HEK293 (cell line): Measurements from ENCODE around the gene OAT.

Source experiments
- BCL11A ChIP-seq: fragments of 450-650 bp; formaldehyde crosslinking; IDR thresholded peaks from 2 replicates; pipeline ENCODE4 v1.5.1; 2016; ENCODE audit warnings: low read depth, missing biosample characterization, missing genetic modification characterization
- CTCF ChIP-seq: fragments of 450-650 bp; formaldehyde crosslinking; IDR thresholded peaks from 2 replicates; pipeline ENCODE4 v1.5.1; 2016; ENCODE audit warnings: missing biosample characterization, missing genetic modification characterization
- TCF7L2 ChIP-seq: IDR thresholded peaks from 2 replicates; pipeline ENCODE4 v1.6.1; 2011; ENCODE audit warnings: low read depth, mild to moderate bottlenecking, inconsistent platforms, low read length, moderate library complexity, borderline replicate concordance
- ZFP3 ChIP-seq: fragments of 450-650 bp; formaldehyde crosslinking; IDR thresholded peaks from 2 replicates; pipeline ENCODE4 v1.5.1; 2016; ENCODE audit warnings: low read depth, missing biosample characterization, missing genetic modification characterization
- ZNF266 ChIP-seq: fragments of 450-650 bp; formaldehyde crosslinking; IDR thresholded peaks from 2 replicates; pipeline ENCODE4 v1.5.1; 2016; ENCODE audit warnings: missing biosample characterization, missing genetic modification characterization, low read depth
- ZNF488 ChIP-seq: fragments of 450-650 bp; formaldehyde crosslinking; IDR thresholded peaks from 2 replicates; pipeline ENCODE4 v1.5.1; 2016; ENCODE audit warnings: missing biosample characterization, missing genetic modification characterization
- ZNF529 ChIP-seq: fragments of 450-650 bp; formaldehyde crosslinking; IDR thresholded peaks from 2 replicates; pipeline ENCODE4 v1.5.1; 2017; ENCODE audit warnings: missing genetic modification characterization, missing biosample characterization; ENCODE audit not compliant: insufficient replicate concordance
- ZNF549 ChIP-seq: fragments of 450-650 bp; IDR thresholded peaks from 2 replicates; pipeline ENCODE4 v1.5.1; 2018; ENCODE audit warnings: missing biosample characterization, missing genetic modification characterization, mild to moderate bottlenecking, inconsistent platforms, moderate library complexity
- ZNF560 ChIP-seq: fragments of 450-650 bp; formaldehyde crosslinking; IDR thresholded peaks from 2 replicates; pipeline ENCODE4 v1.5.1; 2017; ENCODE audit warnings: missing biosample characterization, missing genetic modification characterization, borderline replicate concordance
- ZNF645 ChIP-seq: fragments of 450-650 bp; formaldehyde crosslinking; IDR thresholded peaks from 2 replicates; pipeline ENCODE4; 2016; ENCODE audit warnings: missing biosample characterization, missing genetic modification characterization
- ZNF654 ChIP-seq: fragments of 450-650 bp; formaldehyde crosslinking; IDR thresholded peaks from 2 replicates; pipeline ENCODE4 v1.5.1; 2016; ENCODE audit warnings: low read depth, missing biosample characterization, missing genetic modification characterization

- TF ChIP-seq CTCF (tag by site-specific recombination) = no peak
- no peak for TF ChIP-seq TCF7L2
- no peak for TF ChIP-seq BCL11A (tag by site-specific recombination)
- no peak for TF ChIP-seq ZNF266 (tag by site-specific recombination)
- TF ChIP-seq ZNF549 (tag by site-specific recombination) = no peak
- no peak for TF ChIP-seq ZNF488 (tag by site-specific recombination)
- no peak for TF ChIP-seq ZNF654 (tag by site-specific recombination)
- TF ChIP-seq ZFP3 (tag by site-specific recombination) = no peak
- TF ChIP-seq ZNF645 = no peak
- no peak for TF ChIP-seq ZNF560 (tag by site-specific recombination)
- TF ChIP-seq ZNF529 (tag by site-specific recombination) = no peak
Measured at GRCh38 chr10:124351481-124352220, 67.1 kb downstream of the OAT start.
